Neural cell (in vitro differentiated cells): ENCODE results near the gene OXT.

Experiments used
- CTCF ChIP-seq: fragments of 450-650 bp; IDR thresholded peaks from 2 replicates; pipeline ENCODE4 v1.5.1; 2014; ENCODE audit warnings: antibody characterized with exemption, mild to moderate bottlenecking, moderate library complexity; ENCODE audit not compliant: poor library complexity, severe bottlenecking
- EP300 ChIP-seq: fragments of 450-650 bp; conservative IDR thresholded peaks from 2 replicates; pipeline ENCODE4 v1.6.1; 2014; ENCODE audit warnings: antibody characterized with exemption, mild to moderate bottlenecking, moderate library complexity; ENCODE audit not compliant: poor library complexity, severe bottlenecking
- EZH2 ChIP-seq: fragments of 200-600, 300-800 bp; shearing (Covaris generic), sonication (generic); IDR thresholded peaks from 2 replicates; pipeline ENCODE4 v1.6.1; 2014; ENCODE audit warnings: antibody characterized with exemption, low read length, borderline replicate concordance, mild to moderate bottlenecking; ENCODE audit not compliant: insufficient read depth, poor library complexity, severe bottlenecking
- MXI1 ChIP-seq: fragments of 450-650 bp; conservative IDR thresholded peaks from 2 replicates; pipeline ENCODE4 v1.6.1; 2014; ENCODE audit warnings: antibody characterized with exemption, mild to moderate bottlenecking; ENCODE audit not compliant: poor library complexity, severe bottlenecking
- POLR2AphosphoS5 ChIP-seq: IDR thresholded peaks from 2 replicates; pipeline ENCODE4 v1.6.1; 2012
- RAD21 ChIP-seq: fragments of 450-650 bp; conservative IDR thresholded peaks from 2 replicates; pipeline ENCODE4 v1.6.1; 2014; ENCODE audit warnings: antibody characterized with exemption, mild to moderate bottlenecking, moderate library complexity
- REST ChIP-seq: IDR thresholded peaks from 2 replicates; pipeline ENCODE4 v1.6.1; 2012; ENCODE audit warnings: borderline replicate concordance
- TAF1 ChIP-seq: IDR thresholded peaks from 2 replicates; pipeline ENCODE4 v1.6.1; 2012; ENCODE audit warnings: low read depth

GRCh38 chr20:3101737-3102574 lies 30.5 kb downstream of the OXT start:
- no peak for TF ChIP-seq CTCF
- TF ChIP-seq REST = no peak
- no peak for TF ChIP-seq MXI1
- TF ChIP-seq EZH2 = no peak
- no peak for TF ChIP-seq POLR2AphosphoS5
- TF ChIP-seq TAF1 = no peak
- TF ChIP-seq EP300 = no peak
- TF ChIP-seq RAD21 = no peak
